Osteocyte (in vitro differentiated cells): ENCODE data around the gene TRIM65. TPM values are rescaled to one million over a fixed set of nuclear protein-coding genes. Genes with fewer than 3 reads are reported as not detected.

Experiments used
- DNase-seq: peaks from one replicate; pipeline ENCODE4 v3.0.0; 2021; ENCODE audit warnings: mixed read lengths; ENCODE audit not compliant: unreplicated experiment; ENCODE audit errors: extremely low spot score
- H3K27ac Mint-ChIP-seq: one replicate; pipeline ENCODE4 v1.8.0; 2021; ENCODE audit warnings: mild to moderate bottlenecking, mixed read lengths; ENCODE audit not compliant: unreplicated experiment
- H3K27me3 Mint-ChIP-seq: one replicate; pipeline ENCODE4 v1.8.0; 2021; ENCODE audit warnings: mixed read lengths; ENCODE audit not compliant: unreplicated experiment
- H3K36me3 Mint-ChIP-seq: one replicate; pipeline ENCODE4 v1.8.0; 2021; ENCODE audit warnings: mixed read lengths; ENCODE audit not compliant: unreplicated experiment
- H3K4me1 Mint-ChIP-seq: one replicate; pipeline ENCODE4 v1.8.0; 2021; ENCODE audit warnings: mixed read lengths; ENCODE audit not compliant: unreplicated experiment
- H3K4me3 Mint-ChIP-seq: one replicate; pipeline ENCODE4 v1.8.0; 2021; ENCODE audit warnings: mild to moderate bottlenecking, moderate library complexity, mixed read lengths; ENCODE audit not compliant: unreplicated experiment
- H3K9me3 Mint-ChIP-seq: one replicate; pipeline ENCODE4 v1.8.0; 2021; ENCODE audit warnings: mixed read lengths; ENCODE audit not compliant: unreplicated experiment
- long read RNA-seq: library from polyadenylated mRNA; unstranded; transcript quantifications from one replicate; pipeline ENCODE4 v2.0.0, GENCODE V29; 2021
- total RNA-seq: library from RNA; stranded (reverse); gene quantifications from 2 replicates; pipeline ENCODE4 v1.2.1, GENCODE V29; 2021
- TF ChIP-seq, protein P1 (sequence below): fragments of 200-600 bp; sonication (generic); IDR thresholded peaks from 2 replicates; pipeline ENCODE4 v1.5.0; 2021; ENCODE audit warnings: antibody characterized with exemption, mild to moderate bottlenecking, moderate library complexity

Gene TRIM65, protein sequence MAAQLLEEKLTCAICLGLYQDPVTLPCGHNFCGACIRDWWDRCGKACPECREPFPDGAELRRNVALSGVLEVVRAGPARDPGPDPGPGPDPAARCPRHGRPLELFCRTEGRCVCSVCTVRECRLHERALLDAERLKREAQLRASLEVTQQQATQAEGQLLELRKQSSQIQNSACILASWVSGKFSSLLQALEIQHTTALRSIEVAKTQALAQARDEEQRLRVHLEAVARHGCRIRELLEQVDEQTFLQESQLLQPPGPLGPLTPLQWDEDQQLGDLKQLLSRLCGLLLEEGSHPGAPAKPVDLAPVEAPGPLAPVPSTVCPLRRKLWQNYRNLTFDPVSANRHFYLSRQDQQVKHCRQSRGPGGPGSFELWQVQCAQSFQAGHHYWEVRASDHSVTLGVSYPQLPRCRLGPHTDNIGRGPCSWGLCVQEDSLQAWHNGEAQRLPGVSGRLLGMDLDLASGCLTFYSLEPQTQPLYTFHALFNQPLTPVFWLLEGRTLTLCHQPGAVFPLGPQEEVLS
- total RNA-seq: 26.3 and 26.9 TPM in 2 replicates
- long read RNA-seq, partial matches to known transcripts: 0 of 4 reads
- long read RNA-seq, other reads (novel, unspliced or antisense): 4 of 4 reads

DNA sequence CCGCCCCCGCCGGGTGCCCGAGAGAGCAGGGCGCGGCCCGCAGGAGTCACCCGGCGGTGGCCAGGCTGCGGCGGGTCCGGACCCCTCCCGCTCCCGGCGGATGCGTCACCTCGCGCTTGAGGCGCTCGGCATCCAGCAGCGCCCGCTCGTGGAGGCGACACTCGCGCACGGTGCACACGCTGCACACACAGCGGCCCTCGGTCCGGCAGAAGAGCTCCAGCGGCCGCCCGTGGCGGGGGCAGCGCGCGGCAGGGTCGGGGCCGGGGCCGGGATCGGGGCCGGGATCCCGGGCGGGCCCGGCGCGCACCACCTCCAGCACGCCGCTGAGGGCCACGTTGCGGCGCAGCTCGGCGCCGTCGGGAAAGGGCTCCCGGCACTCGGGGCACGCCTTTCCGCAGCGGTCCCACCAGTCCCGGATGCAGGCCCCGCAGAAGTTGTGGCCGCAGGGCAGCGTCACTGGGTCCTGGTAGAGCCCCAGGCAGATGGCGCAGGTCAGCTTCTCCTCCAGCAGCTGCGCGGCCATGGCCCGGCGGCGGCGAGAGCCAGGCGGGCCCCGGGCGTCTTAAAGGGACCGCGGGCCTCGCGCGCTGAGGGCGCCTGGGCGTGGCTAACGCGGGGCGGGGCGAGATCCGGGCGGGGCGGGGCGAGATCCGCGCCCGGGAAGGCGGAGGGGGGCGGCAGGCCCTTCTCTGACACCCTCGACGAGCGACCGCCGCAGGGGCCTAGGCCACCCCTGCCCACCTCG, at the start of gene TRIM65:
TSS of gene TRIM65 (minus strand) at position 537 of the 745 bp plus-strand sequence. CDS start at position 523, 14 bp downstream.
- Mint-ChIP-seq H3K27ac (peak within 1 kb of the TSS; percentile 70), H3K36me3 (peaks cover 8% of the 10 kb centered on the region), H3K27me3 (no peaks in the 10 kb centered on the region), H3K4me3 (peak within 1 kb of the TSS; percentile 77), H3K4me1 (peaks cover 24% of the 10 kb centered on the region), H3K9me3 (no peaks in the 10 kb centered on the region)
- TF ChIP-seq, protein P1, sequence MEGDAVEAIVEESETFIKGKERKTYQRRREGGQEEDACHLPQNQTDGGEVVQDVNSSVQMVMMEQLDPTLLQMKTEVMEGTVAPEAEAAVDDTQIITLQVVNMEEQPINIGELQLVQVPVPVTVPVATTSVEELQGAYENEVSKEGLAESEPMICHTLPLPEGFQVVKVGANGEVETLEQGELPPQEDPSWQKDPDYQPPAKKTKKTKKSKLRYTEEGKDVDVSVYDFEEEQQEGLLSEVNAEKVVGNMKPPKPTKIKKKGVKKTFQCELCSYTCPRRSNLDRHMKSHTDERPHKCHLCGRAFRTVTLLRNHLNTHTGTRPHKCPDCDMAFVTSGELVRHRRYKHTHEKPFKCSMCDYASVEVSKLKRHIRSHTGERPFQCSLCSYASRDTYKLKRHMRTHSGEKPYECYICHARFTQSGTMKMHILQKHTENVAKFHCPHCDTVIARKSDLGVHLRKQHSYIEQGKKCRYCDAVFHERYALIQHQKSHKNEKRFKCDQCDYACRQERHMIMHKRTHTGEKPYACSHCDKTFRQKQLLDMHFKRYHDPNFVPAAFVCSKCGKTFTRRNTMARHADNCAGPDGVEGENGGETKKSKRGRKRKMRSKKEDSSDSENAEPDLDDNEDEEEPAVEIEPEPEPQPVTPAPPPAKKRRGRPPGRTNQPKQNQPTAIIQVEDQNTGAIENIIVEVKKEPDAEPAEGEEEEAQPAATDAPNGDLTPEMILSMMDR: peak; percentile 40
- peak; percentile 90 for DNase-seq

DNA sequence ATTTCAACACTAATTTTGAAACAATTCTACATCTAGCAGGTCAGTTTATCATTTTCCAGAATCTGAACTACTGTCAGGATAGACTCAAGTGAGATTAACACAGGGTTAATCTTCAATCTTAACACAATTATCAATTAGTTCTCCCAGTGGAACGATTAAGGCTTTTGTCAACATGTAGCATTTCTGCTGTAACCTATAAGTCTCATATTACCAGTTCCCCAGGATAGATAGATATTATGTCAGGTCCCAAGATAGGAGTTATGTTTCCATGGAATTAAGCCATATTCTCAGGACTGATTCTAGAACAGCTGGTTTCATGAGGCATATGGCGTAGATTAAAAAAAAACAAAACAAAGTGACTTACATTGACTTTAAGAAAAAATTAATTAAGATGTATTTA, 48.5 kb upstream of the TRIM65 start:
- Mint-ChIP-seq H3K27ac (no peak overlapping the region), H3K27me3 (no peaks in the 10 kb centered on the region), H3K36me3 (peaks cover 33% of the 10 kb centered on the region), H3K4me1 (peaks cover 11% of the 10 kb centered on the region), H3K4me3 (no peak overlapping the region), H3K9me3 (no peaks in the 10 kb centered on the region)
- no peak for DNase-seq
- TF ChIP-seq, protein P1: no peak

DNA sequence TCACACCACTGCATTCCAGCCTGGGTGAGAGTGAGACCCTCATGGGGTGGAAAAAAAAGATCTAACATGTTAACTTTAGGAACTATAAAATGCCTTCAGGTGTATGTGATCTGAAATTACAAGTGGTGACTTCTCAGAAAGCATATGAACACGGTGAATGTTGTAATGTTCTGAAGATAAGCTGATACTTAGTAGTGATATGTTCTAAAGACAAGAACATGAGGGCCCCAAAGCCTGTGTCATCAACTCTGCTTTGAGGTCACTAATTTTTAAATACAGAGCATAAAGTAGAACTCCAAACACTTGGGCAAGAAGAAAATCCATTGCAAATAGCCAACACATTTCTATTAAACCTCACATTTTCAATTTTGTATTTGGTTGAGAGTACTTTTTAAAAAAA, 46.7 kb upstream of the TRIM65 start:
- Mint-ChIP-seq H3K4me1 (peaks cover 14% of the 10 kb centered on the region), H3K27ac (no peak overlapping the region), H3K4me3 (no peak overlapping the region), H3K27me3 (no peaks in the 10 kb centered on the region), H3K9me3 (no peaks in the 10 kb centered on the region), H3K36me3 (peaks cover 19% of the 10 kb centered on the region)
- TF ChIP-seq, protein P1: no peak
- no peak for DNase-seq

DNA sequence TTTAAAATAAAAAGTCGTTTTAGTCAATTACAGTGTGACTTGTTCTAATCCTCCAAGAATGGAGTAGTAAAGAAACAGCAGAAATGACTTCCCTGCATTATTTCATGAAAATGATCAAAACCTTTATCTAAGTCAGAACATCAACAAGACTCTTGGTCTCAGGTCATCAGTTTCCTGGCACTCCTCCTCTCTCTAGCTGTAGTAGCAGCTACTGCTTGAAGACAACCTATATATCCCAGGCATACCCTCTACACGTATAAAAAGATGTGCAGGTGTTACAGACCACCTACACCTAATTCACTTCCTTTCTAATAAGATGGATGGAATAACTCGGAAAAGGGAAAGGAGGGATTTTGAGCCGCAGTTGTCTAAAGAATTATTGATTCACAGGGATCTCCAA, 45.7 kb upstream of the TRIM65 start:
- Mint-ChIP-seq H3K27ac (no peak overlapping the region), H3K9me3 (no peaks in the 10 kb centered on the region), H3K27me3 (no peaks in the 10 kb centered on the region), H3K36me3 (peaks cover 14% of the 10 kb centered on the region), H3K4me1 (peaks cover 14% of the 10 kb centered on the region), H3K4me3 (no peak overlapping the region)
- DNase-seq: no peak
- TF ChIP-seq, protein P1: no peak

DNA sequence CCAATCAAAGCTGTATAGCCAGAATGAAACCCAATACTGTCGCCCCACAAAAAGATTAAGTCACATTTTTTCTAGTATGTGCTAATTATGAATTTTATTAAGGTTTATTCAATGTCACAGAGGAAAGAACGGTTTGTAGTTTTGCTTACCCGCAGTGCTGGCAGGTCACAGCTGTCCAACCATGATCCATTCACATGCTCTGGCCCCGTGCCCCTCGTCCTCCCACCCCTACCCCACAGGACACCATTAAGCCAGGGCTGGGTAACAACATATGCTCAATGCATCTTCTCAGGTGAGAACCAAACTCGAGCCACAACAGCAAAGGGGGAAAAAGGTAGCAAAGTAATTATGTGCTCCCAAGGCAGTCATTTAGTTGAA, 44.7 kb upstream of the TRIM65 start:
- TF ChIP-seq, protein P1: no peak

More for the DNA sequence above, 44.7 kb upstream of the TRIM65 start:
- no peaks in the 10 kb centered on the region for H3K9me3 Mint-ChIP-seq
- no peaks in the 10 kb centered on the region for H3K27me3 Mint-ChIP-seq
- no peak for DNase-seq
- peak overlapping the region; percentile 90 for H3K4me3 Mint-ChIP-seq
- peak overlapping the region; percentile 83 for H3K27ac Mint-ChIP-seq
- peaks cover 14% of the 10 kb centered on the region for H3K4me1 Mint-ChIP-seq
- H3K36me3 Mint-ChIP-seq: peaks cover 10% of the 10 kb centered on the region
